ENCODE results near the gene DOCK10.

Gene DOCK10

GRCh38 chr2:224909885-224910573 lies 132.2 kb downstream of the DOCK10 start (continued):
- TF ChIP-seq PRDM10 (tag by site-specific recombination; IDR thresholded peaks at IDR 0.05) = 0 out of 2 replicates have a peak, but pooled peaks have one; percentile 26
- TF ChIP-seq ZNF404 (tag by site-specific recombination; IDR thresholded peaks at IDR 0.05) = no peak
- TF ChIP-seq ZNF214 (tag by site-specific recombination; IDR thresholded peaks at IDR 0.05; ENCODE audit: borderline replicate concordance) = no peak
- no peak for TF ChIP-seq BCL11A (tag by site-specific recombination; IDR thresholded peaks at IDR 0.05; ENCODE audit: low read depth)
- TF ChIP-seq ZNF423 (tag by site-specific recombination; IDR thresholded peaks at IDR 0.05) = no peak
- TF ChIP-seq KLF17 (tag by site-specific recombination; IDR thresholded peaks at IDR 0.05) = no peak
- no peak for TF ChIP-seq ZNF362 (tag by site-specific recombination; IDR thresholded peaks at IDR 0.05)

- Histone ChIP-seq H3K36me3 (ENCODE audit: control insufficient read depth in 2 of 2, insufficient read depth in 1 of 2, low read length in 2 of 2) (no peaks in the 10 kb centered on the region), H3K4me3 (ENCODE audit: low read depth, low read length) (no peak overlapping the region), H3K27ac (ENCODE audit: extremely low read depth, low read depth, low read length) (no peak overlapping the region), H3K9me3 (ENCODE audit: control insufficient read depth, insufficient read depth, low read depth, low read length) (no peaks in the 10 kb centered on the region), H3K4me1 (ENCODE audit: control insufficient read depth, insufficient read depth, low read length) (peaks cover 10% of the 10 kb centered on the region)
- POLR2A ChIA-PET = no interaction called here
- CTCF ChIA-PET = interaction anchor here (0.6 kb wide), 2 partner anchors 60 to 77 kb away, joined by 3 read pairs; no protein-coding TSS in a partner anchor
- TF ChIP-seq ZNF560 (tag by site-specific recombination; IDR thresholded peaks at IDR 0.05; ENCODE audit: borderline replicate concordance) = no peak
- no peak for TF ChIP-seq PATZ1 (tag by site-specific recombination; IDR thresholded peaks at IDR 0.05)
- no peak for TF ChIP-seq ZNF449 (tag by site-specific recombination; IDR thresholded peaks at IDR 0.05)
- no peak for TF ChIP-seq ZBTB11 (tag by site-specific recombination; conservative IDR thresholded peaks at IDR 0.05; ENCODE audit: low read depth)
- no peak for TF ChIP-seq ZBTB49 (tag by site-specific recombination; IDR thresholded peaks at IDR 0.05; ENCODE audit: low read depth)
- no peak for TF ChIP-seq CTCF (tag by site-specific recombination; IDR thresholded peaks at IDR 0.05)
- TF ChIP-seq ZNF830 (tag by site-specific recombination; IDR thresholded peaks at IDR 0.05; ENCODE audit: low read depth) = no peak
- TF ChIP-seq ZNF211 (tag by site-specific recombination; IDR thresholded peaks at IDR 0.05; ENCODE audit: low read depth) = no peak
- TF ChIP-seq ZNF777 (tag by site-specific recombination; IDR thresholded peaks at IDR 0.05; ENCODE audit: borderline replicate concordance) = no peak
- no peak for TF ChIP-seq ZNF37A (tag by site-specific recombination; IDR thresholded peaks at IDR 0.05)
Observed at GRCh38 chr2:224908818-224909217, 133.4 kb downstream of the DOCK10 start.
